ENCODE data around the gene CNPY3. TPM values are rescaled to one million over a fixed set of nuclear protein-coding genes. Genes with fewer than 3 reads are reported as not detected.

Gene CNPY3
- total and polyA plus RNA-seq, 4 experiments from 2014 or later: 83.4 to 95.8 (median 89.7) TPM

- peak within 1 kb of the TSS; percentile 70 to 75 for H3K4me3 ChIP-seq (ENCODE audit: low read length in 2 of 2)
- H3K36me3 ChIP-seq (ENCODE audit: insufficient read depth, low read length): peaks cover 10% of the 10 kb centered on the region
- peaks cover 45 to 73% (median 62%) of the 10 kb centered on the region in 4 donors for H3K4me1 Mint-ChIP-seq
- ChIA-PET POLR2A (ENCODE audit: partially characterized antibody) (interaction anchor here (0.7 to 3.8 kb wide), 32 partner anchors 9 to 645 kb away, joined by 3 to 80 read pairs (median 3); partner anchors contain the start of genes ABCC10, CNPY3, CUL7 and DNPH1), CTCF (ENCODE audit: partially characterized antibody) (interaction anchor here (0.8 to 1.8 kb wide), 4 partner anchors 9 to 55 kb away, joined by 3 to 12 read pairs (median 4); partner anchors contain the start of gene CNPY3)
- intact Hi-C loops (cut with micrococcal nuclease): loop anchor here (1.0 to 2.0 kb wide), 5 partner anchors 24 to 191 kb away; partner anchors contain the start of genes CNPY3, CUL7, GNMT and KLHDC3
- no peaks in the 10 kb centered on the region for H3K9me3 ChIP-seq (ENCODE audit: control insufficient read depth in 1 of 2, low read length in 2 of 2)
- H3K27ac Mint-ChIP-seq: peak within 1 kb of the TSS; percentile 93 to 98 (median 96)
- peaks cover 0 to 19% of the 10 kb centered on the region in 2 donors for H3K36me3 Mint-ChIP-seq
- H3K27me3 ChIP-seq (ENCODE audit: insufficient read depth, low read length): no peaks in the 10 kb centered on the region
- no peaks in the 10 kb centered on the region for H3K27me3 Mint-ChIP-seq
- H3K4me3 Mint-ChIP-seq: peak within 1 kb of the TSS; percentile 88 to 97 (median 94)
- H3K9me3 Mint-ChIP-seq: no peaks in the 10 kb centered on the region
- peak within 1 kb of the TSS; percentile 87 for H3K27ac ChIP-seq (ENCODE audit: low read depth, low read length)
- peak; percentile 96 to 99 (median 98) for DNase-seq
- H3K4me1 ChIP-seq (ENCODE audit: insufficient read depth, low read length): peaks cover 58% of the 10 kb centered on the region
Measured at GRCh38 chr6:42984001-42984923, 55.0 kb downstream of the CNPY3 start, which contains the start of gene PPP2R5D. Gene PPP2R5D (plus strand): TSS chr6:42984570. CDS start chr6:42984678, 108 bp downstream.

DNA sequence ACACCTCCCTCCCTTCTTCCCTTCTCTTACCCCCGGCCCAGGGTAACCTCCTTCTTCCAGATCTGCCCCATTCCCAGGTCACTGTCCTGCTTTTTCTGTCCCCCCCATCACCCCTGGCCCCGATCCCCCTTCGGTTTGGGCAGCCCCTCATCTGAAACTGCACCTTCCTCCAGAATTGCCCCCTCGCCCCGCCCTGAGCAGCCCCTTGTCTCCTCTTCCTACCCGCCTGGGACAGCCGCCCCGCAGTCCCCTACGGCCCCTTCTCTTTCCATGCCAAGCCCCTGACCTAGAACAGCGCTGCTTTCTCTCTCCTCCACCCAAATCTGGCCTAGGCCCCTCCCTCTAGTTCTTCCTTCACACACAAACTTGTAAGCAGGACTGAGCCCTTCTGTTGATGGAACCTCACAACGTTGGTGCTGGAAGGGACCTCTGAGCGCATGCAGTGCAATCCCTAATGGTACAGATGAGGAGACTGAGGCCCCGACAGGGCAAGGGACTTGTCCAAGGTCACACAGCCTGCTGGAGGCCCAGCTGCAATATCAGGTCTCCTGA lies 55.7 kb downstream of the CNPY3 start:
- CTCF ChIA-PET (ENCODE audit: partially characterized antibody): interaction anchor here (1.8 kb wide), 1 partner anchor 56 kb away, joined by 12 read pairs; the partner anchor contains the start of gene CNPY3

DNA sequence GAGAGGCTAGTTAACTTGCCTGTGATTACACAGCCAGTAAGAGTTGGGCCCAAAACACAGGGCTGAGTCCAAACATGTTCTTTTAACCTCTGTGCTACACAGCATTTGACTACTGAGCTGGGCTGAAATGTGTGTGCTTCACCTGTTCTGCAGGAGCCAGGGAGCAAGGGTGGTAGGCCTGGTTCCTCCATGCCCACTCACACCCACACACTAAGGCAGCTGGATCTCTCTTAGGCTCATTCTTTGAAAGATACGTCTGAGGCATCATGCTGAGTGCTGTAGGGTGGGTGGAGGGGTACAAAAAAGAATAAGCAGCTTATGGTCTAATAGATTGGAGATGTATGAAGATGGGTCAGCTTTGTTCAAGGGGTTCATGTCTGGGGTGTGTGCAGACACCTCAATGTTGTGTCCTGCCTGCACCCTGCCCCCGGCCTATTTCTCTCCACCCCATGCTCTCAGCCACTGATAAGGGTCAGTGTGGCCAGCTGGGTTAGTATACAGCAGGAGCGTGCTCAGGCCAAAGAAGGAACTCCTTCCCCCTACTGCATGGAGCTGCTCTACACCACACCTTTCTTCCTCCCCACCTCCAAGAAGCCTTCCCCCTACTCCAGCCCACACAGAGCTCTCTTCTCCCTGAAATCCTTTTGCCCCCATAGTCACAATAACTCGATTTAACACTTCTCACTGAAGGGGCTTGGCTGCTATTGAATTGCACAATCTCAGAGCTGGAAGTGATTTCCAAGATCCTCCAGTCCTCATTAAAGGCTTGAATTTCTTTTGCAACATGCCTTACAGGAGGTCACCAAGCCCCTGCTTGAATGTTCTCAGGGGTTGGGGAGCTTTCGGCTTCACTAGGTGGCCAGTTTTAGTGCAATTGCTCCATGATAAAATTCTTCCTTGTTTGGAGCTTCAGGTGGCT lies 58.5 kb downstream of the CNPY3 start:
- Mint-ChIP-seq H3K36me3 (peaks cover 13 to 38% of the 10 kb centered on the region in 2 donors), H3K4me3 (no peak overlapping the region), H3K27me3 (no peaks in the 10 kb centered on the region), H3K9me3 (no peaks in the 10 kb centered on the region), H3K4me1 (peaks cover 42 to 67% (median 54%) of the 10 kb centered on the region in 4 donors), H3K27ac (peak overlapping the region in 4 of 7 donors; percentile 12 to 72 (median 49))
- no peaks in the 10 kb centered on the region for H3K9me3 ChIP-seq (ENCODE audit: control insufficient read depth in 1 of 2, low read length in 2 of 2)
- ChIA-PET CTCF (ENCODE audit: partially characterized antibody) (no interaction called here), POLR2A (ENCODE audit: partially characterized antibody) (interaction anchor here (0.8 to 2.3 kb wide), 4 partner anchors 9 to 26 kb away, joined by 3 to 18 read pairs (median 3); partner anchors contain the start of genes KLHDC3, MEA1 and PEX6)
- intact Hi-C loops (cut with micrococcal nuclease): no loop called here
- H3K4me3 ChIP-seq (ENCODE audit: low read length in 2 of 2): no peak overlapping the region
- no peak overlapping the region for H3K27ac ChIP-seq (ENCODE audit: low read depth, low read length)
- peaks cover 45% of the 10 kb centered on the region for H3K4me1 ChIP-seq (ENCODE audit: insufficient read depth, low read length)
- DNase-seq: no peak
- H3K27me3 ChIP-seq (ENCODE audit: insufficient read depth, low read length): no peaks in the 10 kb centered on the region
- peaks cover 28% of the 10 kb centered on the region for H3K36me3 ChIP-seq (ENCODE audit: insufficient read depth, low read length)

More for the DNA sequence above, 55.7 kb downstream of the CNPY3 start:
- POLR2A ChIA-PET (ENCODE audit: partially characterized antibody): interaction anchor here (0.8 to 3.8 kb wide), 16 partner anchors 9 to 644 kb away, joined by 3 to 80 read pairs (median 6); partner anchors contain the start of genes CNPY3, CUL7, GTPBP2 and KLC4
- no peaks in the 10 kb centered on the region for H3K9me3 ChIP-seq (ENCODE audit: control insufficient read depth in 1 of 2, low read length in 2 of 2)
- Mint-ChIP-seq H3K4me3 (peak overlapping the region; percentile 84 to 97 (median 92)), H3K27me3 (no peaks in the 10 kb centered on the region), H3K36me3 (peaks cover 5 to 24% of the 10 kb centered on the region in 2 donors), H3K27ac (peak overlapping the region; percentile 85 to 97 (median 91)), H3K4me1 (peaks cover 38 to 73% (median 56%) of the 10 kb centered on the region in 4 donors), H3K9me3 (no peaks in the 10 kb centered on the region)
- H3K4me1 ChIP-seq (ENCODE audit: insufficient read depth, low read length): peaks cover 52% of the 10 kb centered on the region
- H3K4me3 ChIP-seq (ENCODE audit: low read length in 2 of 2): peak overlapping the region; percentile 70 to 75
- peak overlapping the region; percentile 87 for H3K27ac ChIP-seq (ENCODE audit: low read depth, low read length)
- DNase-seq: peak in 4 of 5 donors; percentile 11 to 22 (median 16)
- intact Hi-C loops (cut with micrococcal nuclease): loop anchor here (1.0 to 2.0 kb wide), 5 partner anchors 25 to 190 kb away; partner anchors contain the start of genes CNPY3, CUL7, GNMT and KLHDC3
- peaks cover 18% of the 10 kb centered on the region for H3K36me3 ChIP-seq (ENCODE audit: insufficient read depth, low read length)
- no peaks in the 10 kb centered on the region for H3K27me3 ChIP-seq (ENCODE audit: insufficient read depth, low read length)

GRCh38 chr6:42988486-42989020 lies 59.3 kb downstream of the CNPY3 start:
- Mint-ChIP-seq H3K9me3 (no peaks in the 10 kb centered on the region), H3K4me3 (peak overlapping the region in 1 of 8 donors; percentile 0), H3K27me3 (no peaks in the 10 kb centered on the region), H3K4me1 (peaks cover 44 to 68% (median 56%) of the 10 kb centered on the region in 4 donors), H3K36me3 (peaks cover 13 to 41% of the 10 kb centered on the region in 2 donors), H3K27ac (peak overlapping the region in 4 of 7 donors; percentile 12 to 63 (median 58))
- no peak for DNase-seq
- Histone ChIP-seq H3K4me1 (ENCODE audit: insufficient read depth, low read length) (peaks cover 43% of the 10 kb centered on the region), H3K4me3 (ENCODE audit: low read length in 2 of 2) (no peak overlapping the region), H3K9me3 (ENCODE audit: control insufficient read depth in 1 of 2, low read length in 2 of 2) (no peaks in the 10 kb centered on the region), H3K36me3 (ENCODE audit: insufficient read depth, low read length) (peaks cover 28% of the 10 kb centered on the region), H3K27ac (ENCODE audit: low read depth, low read length) (no peak overlapping the region), H3K27me3 (ENCODE audit: insufficient read depth, low read length) (no peaks in the 10 kb centered on the region)
- ChIA-PET CTCF (ENCODE audit: partially characterized antibody) (no interaction called here), POLR2A (ENCODE audit: partially characterized antibody) (interaction anchor here (0.8 to 2.3 kb wide), 4 partner anchors 9 to 25 kb away, joined by 3 to 18 read pairs (median 3); partner anchors contain the start of genes KLHDC3, MEA1 and PEX6)
- intact Hi-C loops (cut with micrococcal nuclease): no loop called here

Other genes starting within 250 kb of the CNPY3 start
- not detected for gene PRPH2, start 206.9 kb upstream of the CNPY3 start, total RNA-seq
- gene PRPH2, start 206.9 kb upstream of the CNPY3 start, polyA plus RNA-seq: under 1 TPM in 1 of 2 donors, not detected in 1; 0.11 TPM
- gene TBCC, start 183.4 kb upstream of the CNPY3 start, total RNA-seq: 10 to 100 TPM; 57.4 to 64.4 TPM
- 100 to 1,000 TPM in 1 of 2 donors, 10 to 100 TPM in 1; 75.6 to 138 TPM for gene TBCC, start 183.4 kb upstream of the CNPY3 start, polyA plus RNA-seq
- gene BICRAL, start 147.4 kb upstream of the CNPY3 start, total RNA-seq: 10 to 100 TPM; 36.4 to 38.5 TPM
- 1 to 10 TPM; 2.4 to 6.1 TPM for gene BICRAL, start 147.4 kb upstream of the CNPY3 start, polyA plus RNA-seq
- 10 to 100 TPM; 89.2 to 89.8 TPM for gene RPL7L1, start 49.9 kb upstream of the CNPY3 start, total RNA-seq
- gene RPL7L1, start 49.9 kb upstream of the CNPY3 start, polyA plus RNA-seq: 10 to 100 TPM; 39.6 to 82.2 TPM
- gene PTCRA, start 13.4 kb upstream of the CNPY3 start, total RNA-seq: not detected
- not detected for gene PTCRA, start 13.4 kb upstream of the CNPY3 start, polyA plus RNA-seq
- 1 to 10 TPM; 1.1 to 1.2 TPM for gene GNMT, start 31.3 kb downstream of the CNPY3 start, total RNA-seq
- under 1 TPM in 1 of 2 donors, not detected in 1; 0.36 TPM for gene GNMT, start 31.3 kb downstream of the CNPY3 start, polyA plus RNA-seq
- gene PEX6, start 49.7 kb downstream of the CNPY3 start, total RNA-seq: 10 to 100 TPM; 38.9 to 40.5 TPM
- 10 to 100 TPM; 14.5 TPM for gene PEX6, start 49.7 kb downstream of the CNPY3 start, polyA plus RNA-seq
- gene PPP2R5D, start 55.1 kb downstream of the CNPY3 start, total RNA-seq: 10 to 100 TPM; 36.6 to 38.0 TPM
- 10 to 100 TPM; 22.3 to 30.8 TPM for gene PPP2R5D, start 55.1 kb downstream of the CNPY3 start, polyA plus RNA-seq
- 10 to 100 TPM; 36.2 to 36.3 TPM for gene MEA1, start 84.5 kb downstream of the CNPY3 start, total RNA-seq
- gene MEA1, start 84.5 kb downstream of the CNPY3 start, polyA plus RNA-seq: 100 to 1,000 TPM in 1 of 2 donors, 10 to 100 TPM in 1; 84.7 to 110 TPM
- 10 to 100 TPM; 66.6 to 67.9 TPM for gene KLHDC3, start 84.8 kb downstream of the CNPY3 start, total RNA-seq
- gene KLHDC3, start 84.8 kb downstream of the CNPY3 start, polyA plus RNA-seq: 100 to 1,000 TPM in 1 of 2 donors, 10 to 100 TPM in 1; 78.3 to 131 TPM
- 10 to 100 TPM; 56.5 to 58.7 TPM for gene RRP36, start 92.1 kb downstream of the CNPY3 start, total RNA-seq
- 10 to 100 TPM; 65.5 to 77.0 TPM for gene RRP36, start 92.1 kb downstream of the CNPY3 start, polyA plus RNA-seq
- 10 to 100 TPM; 13.7 to 13.9 TPM for gene CUL7, start 124.4 kb downstream of the CNPY3 start, total RNA-seq
- 1 to 10 TPM; 2.1 to 3.8 TPM for gene CUL7, start 124.4 kb downstream of the CNPY3 start, polyA plus RNA-seq
- 10 to 100 TPM; 55.3 to 56.5 TPM for gene MRPL2, start 130.0 kb downstream of the CNPY3 start, total RNA-seq
- 10 to 100 TPM; 37.9 to 51.6 TPM for gene MRPL2, start 130.0 kb downstream of the CNPY3 start, polyA plus RNA-seq
- 10 to 100 TPM; 51.6 to 57.0 TPM for gene KLC4, start 130.2 kb downstream of the CNPY3 start, total RNA-seq
- gene KLC4, start 130.2 kb downstream of the CNPY3 start, polyA plus RNA-seq: 10 to 100 TPM in 1 of 2 donors, 1 to 10 TPM in 1; 9.7 to 11.5 TPM
- under 1 TPM; 0.26 to 0.42 TPM for gene PTK7, start 146.8 kb downstream of the CNPY3 start, total RNA-seq
- gene PTK7, start 146.8 kb downstream of the CNPY3 start, polyA plus RNA-seq: under 1 TPM in 1 of 2 donors, not detected in 1; 0.08 TPM
- 10 to 100 TPM; 23.7 to 25.0 TPM for gene SRF, start 241.8 kb downstream of the CNPY3 start, total RNA-seq
- gene SRF, start 241.8 kb downstream of the CNPY3 start, polyA plus RNA-seq: 1 to 10 TPM; 2.3 to 7.5 TPM

All from CD4-positive, alpha-beta memory T cell (primary cell).